H1 (cell line): ENCODE measurements around the gene TET1. TPM values are rescaled to one million over a fixed set of nuclear protein-coding genes. Genes with fewer than 3 reads are reported as not detected.

Experiments
- CTCF ChIA-PET: fragments of 300-600 bp; sonication (Branson Sonifier 250); formaldehyde crosslinking; loops from one replicate; lab custom pipeline; 2021; ENCODE audit not compliant: partially characterized antibody; lab: Charles Lee
- POLR2A ChIA-PET: fragments of 300-600 bp; sonication (Branson Sonifier 250); formaldehyde crosslinking; loops from one replicate; lab custom pipeline; 2021; ENCODE audit warnings: inconsistent platforms; ENCODE audit not compliant: partially characterized antibody; lab: Charles Lee
- DNase-seq, 2 experiments: peaks; one replicate each; pipeline versions ENCODE4 v3.0.0 to v3.0.0-alpha.2; 2010 to 2022; ENCODE audit warnings: low spot score in 2 of 2, low read depth in 1 of 2, mixed read lengths in 1 of 2
- FAIRE-seq: peaks from 2 replicates; lab custom pipeline; 2011; peaks lifted over from hg19 to GRCh38; lab: Jason Lieb, UNC
- H2AFZ ChIP-seq: 2 replicates; pipeline ENCODE4 v1.8.1; 2012; ENCODE audit warnings: low read length, inconsistent platforms
- H2AK5ac ChIP-seq: 2 replicates; pipeline ENCODE4 v1.6.1; 2013; ENCODE audit warnings: low read depth, low read length
- H2BK120ac ChIP-seq: replicated peaks from 2 replicates; pipeline ENCODE3; 2013; ENCODE audit warnings: low read depth, low read length, inconsistent platforms
- H2BK12ac ChIP-seq: 2 replicates; pipeline ENCODE4 v1.6.1; 2013; ENCODE audit warnings: low read depth, low read length
- H2BK15ac ChIP-seq: 2 replicates; pipeline ENCODE4 v1.6.1; 2013; ENCODE audit warnings: low read length
- H2BK20ac ChIP-seq: 2 replicates; pipeline ENCODE4 v1.6.1; 2013; ENCODE audit warnings: low read length
- H2BK5ac ChIP-seq: 2 replicates; pipeline ENCODE4 v1.6.1; 2013; ENCODE audit warnings: low read depth, low read length
- H3K14ac ChIP-seq: 2 replicates; pipeline ENCODE4 v1.6.1; 2013; ENCODE audit warnings: inconsistent platforms; ENCODE audit not compliant: insufficient read length
- H3K18ac ChIP-seq: 2 replicates; pipeline ENCODE4 v1.6.1; 2013; ENCODE audit warnings: low read length; ENCODE audit errors: extremely low read depth
- H3K23ac ChIP-seq: 2 replicates; pipeline ENCODE4 v1.6.1; 2013; ENCODE audit warnings: inconsistent platforms; ENCODE audit not compliant: insufficient read length
- H3K23me2 ChIP-seq: 2 replicates; pipeline ENCODE4 v1.6.1; 2013; ENCODE audit warnings: low read depth, low read length
- H3K27ac ChIP-seq: 2 replicates; pipeline ENCODE4 v1.6.1; 2011; ENCODE audit warnings: low read depth, low read length, inconsistent platforms
- H3K27me3 ChIP-seq, 4 experiments: replicated peaks in 1 of 4; 1 replicate in 1 of 4; 2 replicates in 3 of 4; pipeline versions ENCODE4 v1.6.1 to v1.8.1; 2011 to 2013; ENCODE audit warnings: low read length in 3 of 4, mild to moderate bottlenecking in 3 of 4, inconsistent platforms in 2 of 4, mixed read lengths in 2 of 4, moderate library complexity in 1 of 4; ENCODE audit not compliant: control insufficient read depth in 3 of 4, insufficient read depth in 3 of 4; ENCODE audit errors: extremely low read depth in 1 of 4
- H3K36me3 ChIP-seq, 4 experiments: 2 replicates each; pipeline versions ENCODE4 v1.6.1 to v1.8.1; 2011 to 2013; ENCODE audit warnings: mild to moderate bottlenecking in 4 of 4, low read length in 3 of 4, moderate library complexity in 2 of 4, control low read depth in 1 of 4, inconsistent platforms in 1 of 4; ENCODE audit not compliant: insufficient read depth in 4 of 4, control insufficient read depth in 2 of 4
- H3K4ac ChIP-seq: replicated peaks from 2 replicates; pipeline ENCODE3; 2013; ENCODE audit warnings: low read length, low read depth, mixed read lengths, inconsistent platforms; ENCODE audit not compliant: insufficient read length
- H3K4me1 ChIP-seq, 4 experiments: replicated peaks in 1 of 4; 1 replicate in 1 of 4; 2 replicates in 3 of 4; pipeline versions ENCODE4 v1.6.1 to v1.8.1; 2011 to 2013; ENCODE audit warnings: low read length in 3 of 4, inconsistent platforms in 2 of 4, mixed read lengths in 1 of 4; ENCODE audit not compliant: insufficient read depth in 4 of 4, control insufficient read depth in 3 of 4
- H3K4me2 ChIP-seq, 2 experiments: 2 replicates each; pipeline versions ENCODE4 v1.6.1 to v1.8.1; 2011 to 2013; ENCODE audit warnings: low read depth in 2 of 2, low read length in 2 of 2, control low read depth in 1 of 2, inconsistent platforms in 1 of 2, mild to moderate bottlenecking in 1 of 2; ENCODE audit not compliant: insufficient read depth in 1 of 2
- H3K4me3 ChIP-seq, 4 experiments: fragments of 200-600, 300-600 bp in 1 of 4; sonication (generic), shearing (Covaris generic), sonication (Bioruptor Twin) in 1 of 4; 2 replicates each; pipeline versions ENCODE4 v1.5.1 to v1.8.1; 2011 to 2016; ENCODE audit warnings: low read length in 4 of 4, low read depth in 3 of 4, control low read depth in 2 of 4, inconsistent platforms in 2 of 4, mild to moderate bottlenecking in 2 of 4, mixed read lengths in 1 of 4, moderate library complexity in 1 of 4; ENCODE audit not compliant: insufficient read depth in 2 of 4; ENCODE audit errors: extremely low read depth in 1 of 4
- H3K56ac ChIP-seq: replicated peaks from 2 replicates; pipeline ENCODE3; 2013; ENCODE audit warnings: low read depth, mild to moderate bottlenecking, mixed read lengths, low read length, inconsistent platforms; ENCODE audit not compliant: insufficient read length
- H3K79me1 ChIP-seq: 2 replicates; pipeline ENCODE4 v1.6.1; 2013; ENCODE audit warnings: low read depth, low read length, control low read depth
- H3K79me2 ChIP-seq, 2 experiments: 2 replicates each; pipeline versions ENCODE4 v1.6.1 to v1.8.1; 2012 to 2013; ENCODE audit warnings: low read length in 2 of 2, mild to moderate bottlenecking in 2 of 2, inconsistent platforms in 1 of 2; ENCODE audit not compliant: insufficient read depth in 2 of 2, control insufficient read depth in 1 of 2
- H3K9ac ChIP-seq, 4 experiments: replicated peaks in 1 of 4; 1 replicate in 1 of 4; 2 replicates in 3 of 4; pipeline versions ENCODE4 v1.6.1 to v1.8.1; 2011 to 2013; ENCODE audit warnings: low read depth in 3 of 4, low read length in 3 of 4, control low read depth in 2 of 4, mild to moderate bottlenecking in 2 of 4, moderate library complexity in 2 of 4, inconsistent platforms in 1 of 4; ENCODE audit errors: extremely low read depth in 1 of 4
- H3K9me3 ChIP-seq, 2 experiments: 2 replicates each; pipeline versions ENCODE4 v1.6.1 to v1.8.1; 2012 to 2013; ENCODE audit warnings: mild to moderate bottlenecking in 2 of 2, moderate library complexity in 2 of 2, control low read depth in 1 of 2, inconsistent platforms in 1 of 2, low read depth in 1 of 2, low read length in 1 of 2, mixed read lengths in 1 of 2; ENCODE audit not compliant: insufficient read depth in 2 of 2
- H4K20me1 ChIP-seq, 2 experiments: replicated peaks in 1 of 2; 2 replicates each; pipeline versions ENCODE3 to v1.8.1; 2011 to 2013; ENCODE audit warnings: inconsistent platforms in 2 of 2, low read length in 2 of 2, mild to moderate bottlenecking in 1 of 2; ENCODE audit not compliant: insufficient read depth in 2 of 2, control insufficient read depth in 1 of 2
- H4K5ac ChIP-seq: 2 replicates; pipeline ENCODE4 v1.6.1; 2013; ENCODE audit warnings: low read length, low read depth, mixed read lengths, inconsistent platforms; ENCODE audit not compliant: insufficient read length
- H4K8ac ChIP-seq: 2 replicates; pipeline ENCODE4 v1.8.0; 2013; ENCODE audit warnings: mild to moderate bottlenecking, moderate library complexity, low read length, inconsistent platforms; ENCODE audit not compliant: insufficient read depth; ENCODE audit errors: extremely low read depth
- H4K91ac ChIP-seq: replicated peaks from 2 replicates; pipeline ENCODE3; 2013; ENCODE audit warnings: low read length, mixed read lengths, inconsistent platforms; ENCODE audit not compliant: insufficient read length
- GTF2F1 ChIP-seq: IDR thresholded peaks from 2 replicates; pipeline ENCODE4 v1.6.1; 2012; ENCODE audit warnings: low read depth, low read length, improper control_type of control experiment, borderline replicate concordance
- TCF12 ChIP-seq: IDR thresholded peaks from 2 replicates; pipeline ENCODE4 v1.6.1; 2011; ENCODE audit warnings: low read depth, mild to moderate bottlenecking, low read length
- WGBS, 2 experiments: shearing (Covaris generic) in 1 of 2; methylation state at CpG; one replicate each; pipeline versions ENCODE4 v1.1.6 to v1.1.7; 2013 to 2015; ENCODE audit warnings: low lambda C conversion rate in 2 of 2, mixed read lengths in 2 of 2, inconsistent platforms in 1 of 2, low coverage in 1 of 2, missing lambda C conversion rate in 1 of 2; ENCODE audit not compliant: insufficient replicate concordance in 2 of 2, insufficient coverage in 1 of 2, insufficient read length in 1 of 2; ENCODE audit errors: extremely low coverage in 1 of 2, missing lambda C conversion rate in 1 of 2; 5-methylcytosine and 5-hydroxymethylcytosine counted together
- polyA plus RNA-seq, 7 experiments: library from polyadenylated mRNA; depleted of rRNA in 3 of 7; stranded (reverse) in 5 of 7; unstranded in 2 of 7; fragments of >200 nt in 5 of 7; fragments of 200-250 nt in 2 of 7; gene quantifications; 1 replicate in 5 of 7; 2 replicates in 1 of 7; 4 replicates in 1 of 7; pipeline versions ENCODE4 v1.2.1 to v1.2.3, GENCODE V29; 2011 to 2013; ENCODE audit warnings: missing spikeins in 2 of 7, mixed read lengths in 2 of 7
- total RNA-seq: library from RNA; stranded (reverse); fragmentation: NEBNext Ultra II Directional; extraction: Animal tissue kit (Norgen Biotek cat#: 25700); gene quantifications from 2 replicates; pipeline ENCODE4 v1.2.1, GENCODE V29; 2021

The TET1 gene
- total and polyA plus RNA-seq, 2 of the 8 experiments (the other 6 are each of a cell fraction or from before 2014, with no cell fraction given): 15.2 to 69.3 TPM

- TF ChIP-seq GTF2F1 (no peak), TCF12 (no peak)
- H3K9me3 ChIP-seq: no peaks in the 10 kb centered on the region
- H3K23me2 ChIP-seq: peaks cover 11% of the 10 kb centered on the region
- H3K4me1 ChIP-seq: peaks cover 0 to 20% (median 8%) of the 10 kb centered on the region in 4 experiments; a peak in 6 of 7 replicates
- H3K4me2 ChIP-seq: no peak overlapping the region
- no peak overlapping the region for H2BK120ac ChIP-seq
- H3K79me1 ChIP-seq: peaks cover 7% of the 10 kb centered on the region
- no peak overlapping the region for H2BK12ac ChIP-seq
- H3K9ac ChIP-seq: no peak overlapping the region
- H2AFZ ChIP-seq: no peak overlapping the region
- peaks cover 0 to 4% (median 2%) of the 10 kb centered on the region in 4 experiments; a peak in 2 of 8 replicates for H3K36me3 ChIP-seq
- no peaks in the 10 kb centered on the region for H3K27me3 ChIP-seq
- H2BK15ac ChIP-seq: no peak overlapping the region
- no peak overlapping the region for H3K4me3 ChIP-seq
- peaks cover 9 to 12% of the 10 kb centered on the region in 2 experiments for H4K20me1 ChIP-seq
- no peak overlapping the region for H3K23ac ChIP-seq
- no peak overlapping the region for H4K5ac ChIP-seq
- no peak overlapping the region for H2AK5ac ChIP-seq
- POLR2A ChIA-PET: interaction anchor here (0.6 kb wide), 1 partner anchor 70 kb away, joined by 3 read pairs; no protein-coding TSS in a partner anchor
- H4K8ac ChIP-seq: no peak overlapping the region
- WGBS, 2 experiments: 94% methylated on average over 2 of the region's 2 CpGs; no CpG with 5 or more reads in 1 of the 2 experiments
- peaks cover 32 to 93% of the 10 kb centered on the region in 2 experiments for H3K79me2 ChIP-seq
- no peak overlapping the region for H3K27ac ChIP-seq
- CTCF ChIA-PET: interaction anchor here (1.7 kb wide), 1 partner anchor 17 kb away, joined by 11 read pairs; no protein-coding TSS in a partner anchor
- no peak overlapping the region for H3K14ac ChIP-seq
- no peak overlapping the region for H4K91ac ChIP-seq
- DNase-seq (no peak), FAIRE-seq (no peak)
- no peak overlapping the region for H2BK5ac ChIP-seq
- no peak overlapping the region for H3K4ac ChIP-seq
- no peak overlapping the region for H2BK20ac ChIP-seq
- no peak overlapping the region for H3K18ac ChIP-seq
- H3K56ac ChIP-seq: no peak overlapping the region
These were observed 6.8 kb downstream of the TET1 start for GRCh38 chr10:68566955-68567354.
